NAMALWA (cell line): ENCODE measurements around the gene FAM177B.

ENCODE experiments used
- DNase-seq: peaks from one replicate; pipeline ENCODE4 v3.0.0-alpha.2; 2015; ENCODE audit warnings: low spot score

The FAM177B gene

GRCh38 chr1:222736972-222737371 is at the start of gene FAM177B:
Gene FAM177B, plus strand, starts transcription at chr1:222737202. Its CDS starts 9,344 bp downstream, at chr1:222746546.
- no peak for DNase-seq

DNA sequence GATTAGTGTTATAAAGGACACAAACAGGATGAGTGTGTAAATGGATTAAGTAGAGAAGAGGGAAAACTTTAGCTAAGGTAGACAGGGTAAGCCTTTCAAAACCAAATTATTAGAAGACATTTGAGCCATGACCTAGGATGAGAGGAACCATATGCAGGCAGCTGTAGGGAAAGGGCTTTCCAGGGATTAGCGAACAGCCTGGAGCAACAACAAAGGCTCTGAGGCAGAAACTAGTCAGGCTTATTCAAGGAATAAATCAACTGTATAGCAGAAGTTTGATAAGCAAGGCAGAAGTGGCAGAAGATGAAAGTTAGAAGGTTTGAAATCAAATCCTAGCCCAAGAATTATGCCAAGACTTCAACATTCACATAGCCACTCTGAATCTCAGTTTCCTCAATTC is 46.0 kb upstream of the FAM177B start:
- no peak for DNase-seq

GRCh38 chr1:222694927-222695326 is 42.1 kb upstream of the FAM177B start:
- DNase-seq, result no peak

DNA sequence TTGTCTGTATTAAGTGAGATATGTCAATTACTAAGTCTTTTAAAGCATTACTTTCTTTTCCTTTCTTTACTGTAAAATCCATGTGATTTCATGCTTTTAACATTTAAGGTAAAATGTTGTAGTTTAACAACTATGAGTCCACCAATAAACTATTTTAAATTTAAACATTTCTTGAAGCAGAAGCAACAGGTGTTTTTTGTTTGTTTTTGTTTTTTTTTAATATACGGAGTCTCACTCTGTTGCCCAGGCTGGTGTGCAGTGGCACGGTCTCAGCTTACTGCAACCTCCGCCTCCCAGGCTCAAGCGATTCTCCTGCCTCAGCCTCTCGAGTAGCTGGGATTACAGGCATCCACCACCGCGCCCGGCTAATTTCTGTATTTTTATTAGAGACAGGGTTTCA is 40.3 kb upstream of the FAM177B start:
- no peak for DNase-seq

DNA sequence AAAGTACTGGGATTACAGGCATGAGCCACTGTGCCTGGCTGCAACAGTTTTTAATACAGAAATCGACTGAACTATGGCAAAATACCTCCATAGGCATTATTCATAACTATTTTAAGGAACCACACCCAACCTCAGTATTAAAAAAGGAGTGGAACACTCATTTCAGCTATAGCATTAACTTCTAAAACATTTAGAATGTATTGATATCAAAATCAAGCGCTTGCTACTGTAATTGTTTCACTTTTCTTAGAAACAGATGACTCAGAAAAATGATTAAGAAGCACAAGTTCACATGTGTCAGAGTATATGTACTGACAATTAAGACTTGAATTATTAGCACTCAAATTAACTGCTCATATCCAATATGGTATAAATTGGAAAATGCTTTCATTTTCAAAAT is 39.8 kb upstream of the FAM177B start:
- no peak for DNase-seq

GRCh38 chr1:222697826-222698225 is 39.2 kb upstream of the FAM177B start:
- no peak for DNase-seq

DNA sequence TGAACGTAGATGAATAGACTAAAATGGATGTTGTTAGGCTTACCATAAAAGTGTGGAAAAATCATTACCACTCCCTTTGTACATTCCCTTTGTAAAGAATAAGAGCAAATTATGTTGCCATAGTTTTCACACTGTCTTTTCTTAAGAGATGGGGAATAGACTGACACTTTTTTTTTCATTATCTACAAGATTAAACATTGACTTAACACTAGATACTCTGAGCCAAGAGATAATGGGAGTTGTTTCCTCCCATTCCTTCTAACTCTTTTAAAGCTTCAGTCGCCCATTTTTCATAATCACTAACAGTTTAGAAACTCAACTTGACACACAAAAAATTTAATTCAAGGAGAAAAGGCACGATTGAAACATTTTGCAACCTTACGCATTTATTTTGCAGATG is 34.8 kb upstream of the FAM177B start:
- DNase-seq, result no peak

DNA sequence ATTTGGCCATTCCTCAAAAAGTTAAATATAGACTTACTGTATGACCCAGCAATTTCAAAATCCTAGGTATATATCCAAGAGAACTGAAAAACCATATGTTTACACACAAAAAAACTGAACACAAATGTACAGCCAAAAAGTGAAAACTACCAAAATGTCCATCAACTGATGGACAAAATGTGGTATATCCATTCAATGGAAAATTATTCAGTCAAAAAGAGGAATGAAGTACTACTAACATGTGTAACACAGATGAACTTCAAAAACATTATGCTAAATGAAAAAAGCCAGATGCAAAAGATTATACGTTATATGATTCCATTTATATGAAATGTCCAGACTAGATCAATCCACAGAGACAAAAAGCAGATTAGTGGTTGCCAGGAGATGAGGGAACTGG is 32.7 kb upstream of the FAM177B start:
- no peak for DNase-seq

DNA sequence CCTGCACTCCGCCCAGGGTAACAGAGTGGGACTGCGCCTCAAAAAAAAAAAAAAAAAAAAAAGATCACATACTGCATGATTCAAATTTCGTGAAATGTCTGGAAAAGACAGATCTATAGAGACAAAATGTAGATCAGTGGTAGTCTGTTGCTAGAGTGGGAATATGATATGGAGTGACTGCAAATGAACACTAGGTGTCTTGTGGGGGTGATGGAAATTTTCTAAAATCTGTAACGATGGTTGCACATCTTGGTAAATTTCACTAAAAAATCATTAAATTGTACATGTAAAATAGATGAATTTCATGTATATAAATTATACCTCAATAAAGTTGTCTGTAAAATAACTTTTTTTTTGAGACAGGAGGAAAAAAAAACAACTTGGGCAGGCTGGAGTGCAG is 30.2 kb upstream of the FAM177B start:
- DNase-seq, result no peak

DNA sequence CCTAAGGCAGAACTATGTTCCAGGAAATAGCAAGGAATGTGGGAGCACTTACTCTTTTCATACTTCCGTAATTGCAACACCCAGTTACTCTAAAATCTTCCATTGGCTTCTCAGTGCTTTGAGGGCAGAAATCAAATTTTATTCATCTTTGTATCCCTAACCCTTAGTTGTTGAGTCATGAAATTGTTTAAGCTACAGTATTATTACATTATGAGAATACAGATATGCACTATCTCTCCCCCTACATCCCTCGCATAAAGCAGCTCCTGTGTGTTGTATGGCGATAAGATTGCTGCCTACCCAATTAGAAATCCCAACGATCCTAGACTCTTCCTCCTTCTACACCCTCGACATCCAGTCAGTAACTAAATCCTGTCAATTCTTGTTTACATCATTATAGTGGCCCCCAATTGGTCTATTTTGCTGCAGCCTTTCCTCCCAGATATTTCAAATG is 27.3 kb upstream of the FAM177B start:
- no peak for DNase-seq

DNA sequence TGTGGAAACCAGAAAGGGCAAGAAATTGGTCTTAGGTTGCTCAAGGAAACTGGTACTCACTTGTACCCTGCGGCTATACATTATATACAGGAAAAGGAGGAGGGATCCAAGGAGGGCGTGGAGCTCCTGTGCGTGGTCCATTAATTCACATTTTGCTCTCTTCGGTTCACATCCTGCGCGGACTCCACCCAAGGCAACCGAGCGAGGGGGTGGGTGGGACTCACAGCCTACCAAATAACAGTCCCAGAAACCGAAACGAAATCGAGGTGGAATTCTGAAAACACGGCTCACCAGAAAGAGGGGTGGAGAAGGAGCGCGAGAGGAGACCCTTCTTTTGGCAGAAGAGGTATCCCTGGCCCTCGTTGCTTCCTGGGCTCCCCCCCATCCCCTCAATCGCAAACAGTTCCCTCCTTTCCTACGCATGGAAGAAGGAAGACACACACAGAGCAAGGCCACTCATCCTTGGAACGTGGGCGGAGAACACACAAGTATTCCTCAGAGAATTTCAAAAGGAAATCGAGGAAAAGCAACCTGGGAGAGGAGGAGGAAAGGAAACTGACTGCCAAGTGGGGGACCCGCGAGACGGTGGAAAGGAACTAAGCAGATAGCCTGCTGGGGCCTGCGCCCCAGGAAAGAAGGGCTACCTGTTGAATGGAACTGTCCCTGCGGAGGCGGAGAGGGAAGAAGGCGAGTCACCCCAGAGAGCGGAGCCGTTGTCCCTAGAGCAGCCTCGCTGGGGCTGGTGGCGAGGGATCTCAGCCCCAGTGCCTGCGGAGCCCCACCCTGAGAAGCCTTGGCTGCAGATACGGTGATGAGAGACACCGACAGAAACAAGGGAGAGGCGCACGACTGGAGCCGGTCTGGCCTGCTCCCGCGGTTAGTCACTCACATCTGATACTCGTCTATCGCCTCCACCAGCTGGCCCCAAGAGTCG is 25.4 kb upstream of the FAM177B start:
- peak; percentile 74 for DNase-seq

GRCh38 chr1:222712253-222713090 is 24.5 kb upstream of the FAM177B start, which contains the start of the genes AIDA and BROX:
Gene AIDA, minus strand, starts transcription at chr1:222712491. Its CDS starts 174 bp downstream, at chr1:222712317.
Gene BROX, plus strand, starts transcription at chr1:222712564. Its CDS starts 3,136 bp downstream, at chr1:222715700.
- DNase-seq, result peak; percentile 89

DNA sequence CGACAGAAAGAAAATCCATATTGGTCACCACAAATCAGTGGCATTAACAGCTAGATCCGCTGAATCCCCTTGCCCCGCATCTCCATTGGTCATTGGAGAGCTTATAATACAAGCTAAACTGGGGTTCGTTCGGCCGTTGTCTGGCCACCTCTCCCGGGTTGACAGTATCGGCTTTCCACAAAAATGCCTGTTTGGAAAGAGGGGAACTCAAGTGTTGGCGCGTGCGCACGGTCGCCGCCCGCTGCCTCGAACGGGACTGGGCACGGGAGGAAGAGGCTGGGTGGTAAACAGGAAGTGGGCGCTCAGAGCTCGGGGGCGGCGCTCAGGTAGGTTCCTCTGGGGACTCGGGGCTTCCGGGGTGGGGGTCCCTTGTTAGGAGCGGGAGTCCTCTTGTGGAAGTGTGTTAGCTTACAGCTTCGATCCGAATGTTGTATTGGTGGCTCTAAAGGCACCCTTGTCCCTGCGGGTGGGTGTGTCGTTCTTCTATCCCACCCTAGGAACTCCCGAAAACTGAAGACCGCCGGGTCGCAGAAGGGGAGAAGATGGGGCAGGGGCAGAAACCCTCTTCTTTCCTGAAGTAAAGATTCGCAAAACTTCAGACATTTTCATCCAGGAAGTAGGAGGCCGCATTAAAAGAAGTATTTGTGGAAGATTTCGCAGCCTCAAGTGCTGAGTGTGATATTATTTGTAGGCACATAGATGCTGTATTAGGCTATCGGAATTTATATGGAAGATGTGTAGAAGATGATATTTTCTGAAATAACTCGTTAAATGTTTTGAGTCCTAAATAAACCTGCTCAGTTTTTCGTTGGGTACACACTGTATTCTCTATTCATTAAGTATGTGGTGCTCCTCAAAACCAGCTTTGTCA is 23.7 kb upstream of the FAM177B start:
- peak; percentile 96 for DNase-seq

- DNase-seq, result peak; percentile 13
These were observed 20.6 kb upstream of the FAM177B start for GRCh38 chr1:222716393-222716792.

GRCh38 chr1:222728746-222729145 is 8.3 kb upstream of the FAM177B start:
- DNase-seq, result no peak

DNA sequence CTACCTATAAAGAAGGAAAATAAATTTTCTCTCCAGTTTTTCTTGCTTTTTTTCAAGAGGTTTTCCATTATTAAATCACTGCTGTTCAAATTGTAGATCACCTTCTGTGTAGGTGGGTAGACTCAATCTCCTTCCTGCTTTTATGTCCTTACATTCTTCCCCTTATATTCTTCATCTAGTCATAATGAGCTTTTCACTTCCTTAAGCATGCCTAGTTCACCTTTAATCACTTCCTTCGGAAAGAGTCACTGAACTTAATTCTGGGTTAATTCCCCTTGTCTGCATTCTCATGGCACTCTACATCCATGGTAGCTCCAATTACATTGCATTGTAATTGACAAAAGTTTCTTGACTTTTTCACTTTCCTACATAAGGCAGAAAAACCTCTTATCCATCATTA is 6.1 kb upstream of the FAM177B start:
- DNase-seq, result no peak

GRCh38 chr1:222732216-222733159 is 4.5 kb upstream of the FAM177B start:
- DNase-seq, result peak; percentile 80

- DNase-seq, result no peak
These were observed 2.3 kb upstream of the FAM177B start for GRCh38 chr1:222734740-222735139.

DNA sequence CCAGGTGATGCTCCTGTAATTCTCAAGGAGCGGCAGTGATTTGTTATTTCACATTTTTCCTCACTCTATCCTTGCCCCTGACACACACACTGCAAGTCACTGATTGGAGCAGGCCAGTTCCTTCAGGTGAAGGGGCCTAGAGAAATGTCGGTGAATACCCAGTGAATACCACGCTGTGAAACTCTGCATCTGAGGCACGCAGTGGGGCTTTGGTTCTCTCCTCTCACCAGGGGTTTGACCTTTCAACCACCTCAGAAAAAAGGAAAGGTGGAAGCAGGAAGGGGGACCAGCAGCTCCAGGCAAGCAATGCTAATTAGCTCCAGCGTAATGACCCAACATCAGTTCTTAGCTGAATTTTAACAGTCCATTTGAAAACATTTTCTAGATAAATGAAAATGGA is 532 bp upstream of the FAM177B start:
- no peak for DNase-seq

- no peak for DNase-seq
These were observed 2.5 kb downstream of the FAM177B start for GRCh38 chr1:222739465-222739864.

GRCh38 chr1:222739929-222740328 is 2.9 kb downstream of the FAM177B start:
- DNase-seq, result no peak
